ENCODE measurements around the gene INPP5F. TPM values are rescaled to one million over a fixed set of nuclear protein-coding genes. Genes with fewer than 3 reads are reported as not detected.

INPP5F gene
- total and polyA plus RNA-seq, 10 of the 15 experiments (the other 5 are each of a cell fraction or from before 2014, with no cell fraction given), result 6.0 to 49.3 (median 34.3) TPM

DNA sequence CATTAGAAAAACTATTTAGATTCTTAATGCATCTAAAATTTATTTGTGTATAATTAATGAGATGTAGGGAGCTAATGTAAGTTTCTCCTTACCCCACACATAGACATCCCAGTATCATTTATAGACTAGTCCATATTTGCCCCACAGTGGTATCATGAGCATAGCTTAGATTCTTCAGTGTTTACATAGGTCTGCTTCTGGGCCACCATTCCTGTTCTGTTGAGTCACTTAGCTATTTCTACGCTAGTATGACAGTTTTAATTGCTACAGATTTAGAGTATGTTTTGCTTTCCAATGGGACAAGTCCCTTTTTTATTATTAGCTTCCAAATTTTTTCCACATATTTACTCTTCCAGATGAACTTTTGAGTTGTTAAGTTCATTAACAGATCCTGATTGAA, 77.4 kb downstream of the INPP5F start (continued):
- TF ChIP-seq ZBED1 (IDR thresholded peaks at IDR 0.05; ENCODE audit: borderline replicate concordance) (no peak), ZNF207 (IDR thresholded peaks at IDR 0.05; ENCODE audit: borderline replicate concordance) (no peak), HCFC1 (IDR thresholded peaks at IDR 0.05; ENCODE audit: low read length) (no peak), ATF3 (IDR thresholded peaks at IDR 0.05; ENCODE audit: borderline replicate concordance, extremely low read depth, low read depth, low read length) (no peak)

GRCh38 chr10:119805702-119806230, 79.9 kb downstream of the INPP5F start:
- Histone ChIP-seq H3K4me3 (no peak overlapping the region), H3K79me2 (ENCODE audit: control insufficient read depth, insufficient read depth, low read length) (no peaks in the 10 kb centered on the region), H3K9ac (ENCODE audit: control insufficient read depth, insufficient read depth, low read length) (no peak overlapping the region), H4K20me1 (ENCODE audit: control insufficient read depth, insufficient read depth) (no peaks in the 10 kb centered on the region), H3K9me3 (replicated peaks; ENCODE audit: control insufficient read depth, insufficient read depth, low read length) (no peaks in the 10 kb centered on the region), H3K4me1 (ENCODE audit: control insufficient read depth, insufficient read depth, low read length) (peaks cover 8% of the 10 kb centered on the region; the same call in 1 of the 2 replicates), H3K4me2 (ENCODE audit: control insufficient read depth, insufficient read depth) (no peak overlapping the region), H3K36me3 (ENCODE audit: control insufficient read depth in 2 of 2, insufficient read depth in 2 of 2, low read length in 1 of 2) (no peaks in the 10 kb centered on the region; a peak in 2 of 4 replicates), H3K27me3 (replicated peaks in 1 of 2; ENCODE audit: control insufficient read depth in 2 of 2, insufficient read depth in 2 of 2, low read length in 1 of 2) (no peaks in the 10 kb centered on the region), H2AFZ (ENCODE audit: control insufficient read depth, low read depth, low read length) (no peak overlapping the region), H3K27ac (ENCODE audit: control insufficient read depth, insufficient read depth) (no peak overlapping the region)
- no peak for DNase-seq (ENCODE audit: low read depth, low spot score)
- no peak for TF ChIP-seq PAX8 (IDR thresholded peaks at IDR 0.05)
- POLR2A ChIA-PET, result no interaction called here
- intact Hi-C loops (cut with micrococcal nuclease; ENCODE audit: unreplicated experiment), result no loop called here
- 61% methylated on average over 5 of the region's 5 CpGs for WGBS (ENCODE audit: insufficient coverage, insufficient replicate concordance, low lambda C conversion rate, missing lambda C conversion rate)
- RAD21 ChIA-PET (ENCODE audit: unreplicated experiment), result interaction anchor here (1.2 to 1.4 kb wide), 2 partner anchors 54 to 55 kb away, joined by 3 to 5 read pairs; no protein-coding TSS in a partner anchor
- in situ Hi-C loops (cut with MboI), result no loop called here
- SMC1A ChIA-PET (ENCODE audit: uncharacterized antibody, unreplicated experiment), result interaction anchor here (0.8 to 3.1 kb wide), 6 partner anchors 55 to 123 kb away, joined by 3 to 16 read pairs (median 4); no protein-coding TSS in a partner anchor
- TSS peak; percentile 8 for BruUV-seq (replicated peaks)
- CTCF ChIA-PET, result interaction anchor here (1.0 to 2.1 kb wide), 5 partner anchors 15 to 68 kb away, joined by 3 to 9 read pairs (median 4); no protein-coding TSS in a partner anchor
- no peak for ATAC-seq
- no peak for FAIRE-seq
